KOPT-K1 (cell line): ENCODE measurements around the gene IFNG-AS1.

ENCODE experiments used
- H3K27ac ChIP-seq: fragments of 200-600 bp; sonication (generic); 2 replicates; pipeline ENCODE4 v1.5.1; 2016; ENCODE audit warnings: antibody characterized with exemption, mild to moderate bottlenecking, low read depth, low read length; ENCODE audit not compliant: poor library complexity, severe bottlenecking
- H3K36me3 ChIP-seq: fragments of 200-600 bp; sonication (generic); 2 replicates; pipeline ENCODE4 v1.5.1; 2017; ENCODE audit warnings: antibody characterized with exemption, mild to moderate bottlenecking, low read length, moderate library complexity; ENCODE audit not compliant: insufficient read depth
- H3K9me3 ChIP-seq: fragments of 200-600 bp; sonication (generic); 2 replicates; pipeline ENCODE4 v1.5.1; 2017; ENCODE audit warnings: antibody characterized with exemption, low read length, mild to moderate bottlenecking; ENCODE audit not compliant: insufficient read depth, poor library complexity, severe bottlenecking

Gene IFNG-AS1

GRCh38 chr12:67980391-67980790, 8.9 kb upstream of the IFNG-AS1 start:
- Histone ChIP-seq H3K36me3 (no peaks in the 10 kb centered on the region), H3K27ac (no peak overlapping the region), H3K9me3 (peaks cover 12% of the 10 kb centered on the region)

DNA sequence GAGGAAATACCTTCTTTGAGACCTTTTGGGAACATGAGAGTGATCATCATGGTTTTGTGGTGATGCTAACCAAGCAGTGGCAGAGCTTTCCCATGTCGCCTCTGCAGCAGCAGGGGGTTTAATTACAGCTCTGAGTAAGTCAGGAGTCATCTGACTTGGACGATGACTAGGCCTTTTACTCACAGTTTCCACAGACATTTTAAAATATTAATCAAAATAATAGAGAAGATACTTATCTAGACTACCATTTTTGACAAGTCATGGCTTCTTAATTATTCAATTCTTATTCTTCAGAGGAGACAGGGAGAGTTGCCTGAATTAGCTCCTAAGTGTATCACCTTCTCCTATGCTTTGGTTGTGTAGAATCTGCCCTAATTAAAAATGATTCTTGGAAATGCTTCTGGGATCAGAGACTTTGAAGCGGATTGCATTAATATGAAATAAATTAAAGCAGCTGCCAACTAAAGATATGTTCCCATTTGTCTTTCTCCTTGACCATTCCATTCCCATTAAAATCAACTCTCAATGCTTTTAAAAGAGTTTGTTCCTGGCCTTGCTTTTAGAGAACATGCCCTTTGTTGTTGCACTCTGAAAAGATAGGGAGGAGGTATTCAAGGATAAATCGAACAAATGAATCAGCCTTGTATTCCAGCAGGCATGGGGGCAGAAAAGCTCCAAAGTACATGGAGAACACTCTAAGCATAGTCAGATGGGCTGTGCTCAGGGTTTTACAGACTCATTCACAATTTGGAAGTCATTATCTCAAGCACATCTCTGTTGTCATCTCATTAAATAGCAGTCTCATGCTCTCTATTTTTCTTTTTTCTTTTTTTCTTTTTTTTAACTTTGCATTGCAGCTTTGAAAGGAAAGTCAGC, 7.7 kb upstream of the IFNG-AS1 start:
- no peaks in the 10 kb centered on the region for H3K36me3 ChIP-seq
- peaks cover 12% of the 10 kb centered on the region for H3K9me3 ChIP-seq
- H3K27ac ChIP-seq = no peak overlapping the region

- H3K27ac ChIP-seq = no peak overlapping the region
- no peaks in the 10 kb centered on the region for H3K36me3 ChIP-seq
- peaks cover 7% of the 10 kb centered on the region for H3K9me3 ChIP-seq
Measured at GRCh38 chr12:67982164-67982563, 7.1 kb upstream of the IFNG-AS1 start.

GRCh38 chr12:67986632-67987031, 2.6 kb upstream of the IFNG-AS1 start:
- no peaks in the 10 kb centered on the region for H3K36me3 ChIP-seq
- no peaks in the 10 kb centered on the region for H3K9me3 ChIP-seq
- no peak overlapping the region for H3K27ac ChIP-seq

GRCh38 chr12:67988601-67989021, 636 bp upstream of the IFNG-AS1 start:
- no peaks in the 10 kb centered on the region for H3K9me3 ChIP-seq
- H3K27ac ChIP-seq = no peak overlapping the region

GRCh38 chr12:67991158-67991557, 1.9 kb downstream of the IFNG-AS1 start:
- H3K36me3 ChIP-seq = no peaks in the 10 kb centered on the region
- H3K9me3 ChIP-seq = no peaks in the 10 kb centered on the region
- H3K27ac ChIP-seq = no peak overlapping the region

More at GRCh38 chr12:67988601-67989021, 636 bp upstream of the IFNG-AS1 start:
- H3K36me3 ChIP-seq = no peaks in the 10 kb centered on the region

DNA sequence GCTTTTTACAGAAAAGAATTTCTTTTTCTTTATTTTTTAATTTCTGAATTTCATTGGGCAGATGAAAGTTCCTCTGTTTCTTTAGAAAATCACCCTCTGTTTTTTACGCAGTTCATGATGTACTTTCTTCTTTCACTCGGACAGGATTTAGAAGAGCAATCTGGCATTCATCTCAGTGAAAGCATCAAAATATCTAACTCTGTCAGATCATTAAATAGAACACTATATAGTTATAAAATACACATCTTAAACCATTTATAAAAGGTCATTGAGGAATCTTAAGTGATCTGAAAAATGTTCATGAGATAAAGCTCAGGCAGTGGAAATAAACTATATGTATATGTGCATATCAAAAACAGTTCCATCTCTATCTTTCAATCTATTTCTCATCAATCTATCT, 3.9 kb downstream of the IFNG-AS1 start:
- Histone ChIP-seq H3K27ac (no peak overlapping the region), H3K36me3 (no peaks in the 10 kb centered on the region), H3K9me3 (no peaks in the 10 kb centered on the region)

- Histone ChIP-seq H3K9me3 (no peaks in the 10 kb centered on the region), H3K27ac (no peak overlapping the region), H3K36me3 (no peaks in the 10 kb centered on the region)
Measured at GRCh38 chr12:67994046-67994445, 4.8 kb downstream of the IFNG-AS1 start.

DNA sequence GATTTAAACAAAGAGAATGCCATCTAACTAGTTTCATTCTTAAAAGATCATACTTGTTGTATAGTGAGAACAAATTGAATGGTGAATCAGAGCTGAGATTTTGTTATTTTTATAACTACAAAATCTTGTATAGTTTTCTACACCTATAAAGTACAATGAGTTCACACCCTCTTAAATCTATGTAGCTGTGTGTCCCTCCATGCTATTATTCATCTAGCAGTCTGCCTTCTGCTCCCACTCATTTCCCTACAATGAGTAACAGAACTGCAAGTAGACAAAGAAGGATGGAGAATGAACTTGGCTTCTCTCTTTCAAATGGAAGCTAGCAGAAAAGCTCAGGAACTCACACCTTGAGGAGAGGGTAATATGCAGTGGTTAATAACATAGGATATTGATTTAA, 7.1 kb downstream of the IFNG-AS1 start:
- H3K36me3 ChIP-seq = no peaks in the 10 kb centered on the region
- H3K9me3 ChIP-seq = no peaks in the 10 kb centered on the region
- H3K27ac ChIP-seq = no peak overlapping the region

GRCh38 chr12:67998379-67998778, 9.1 kb downstream of the IFNG-AS1 start:
- Histone ChIP-seq H3K36me3 (no peaks in the 10 kb centered on the region), H3K9me3 (no peaks in the 10 kb centered on the region), H3K27ac (no peak overlapping the region)

GRCh38 chr12:67999244-67999643, 10.0 kb downstream of the IFNG-AS1 start:
- Histone ChIP-seq H3K27ac (no peak overlapping the region), H3K36me3 (no peaks in the 10 kb centered on the region), H3K9me3 (no peaks in the 10 kb centered on the region)

DNA sequence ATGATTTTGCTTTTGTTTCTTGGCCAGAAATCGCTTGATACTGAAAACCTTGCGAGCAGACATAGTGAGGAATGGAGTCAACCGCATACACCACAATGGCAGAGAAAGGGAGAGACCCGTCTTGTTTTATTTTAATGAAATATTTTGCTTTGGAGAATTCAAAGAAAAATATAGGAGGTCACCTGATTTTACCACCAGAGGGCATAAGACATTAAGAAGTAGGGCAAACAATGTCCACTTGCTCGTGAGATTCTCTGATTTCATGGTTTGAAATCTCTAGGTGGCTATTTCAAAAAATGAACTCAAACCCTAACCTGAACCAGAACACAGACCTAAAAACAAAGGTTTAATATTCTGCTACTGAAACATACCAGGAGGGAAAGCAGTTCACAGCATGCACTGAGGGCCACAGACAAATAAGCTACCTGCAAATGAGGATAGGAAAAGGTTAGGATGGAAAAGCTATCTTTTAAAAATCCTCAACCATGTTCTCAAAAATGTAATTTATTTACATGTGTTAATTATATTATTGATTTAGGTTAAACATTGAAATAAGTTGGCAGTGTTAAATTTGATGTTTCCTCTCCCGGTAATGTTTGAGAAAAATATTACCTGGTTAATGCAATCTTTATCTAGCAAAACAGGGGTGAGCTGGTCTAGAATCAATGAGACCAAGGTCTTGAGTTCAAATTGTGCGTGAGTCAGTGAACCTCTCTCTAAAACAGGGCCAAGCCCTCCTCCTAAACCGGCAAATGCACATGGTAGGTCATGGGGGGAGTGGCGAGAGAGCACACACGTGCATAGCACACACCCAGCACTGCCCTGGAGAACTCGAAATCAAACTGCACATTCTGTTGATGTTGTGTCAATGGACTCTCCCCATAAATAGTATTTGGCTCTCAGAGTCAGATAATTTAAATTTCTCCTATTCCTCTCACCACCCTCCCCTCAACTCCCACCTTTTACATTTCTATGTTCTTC, 12.5 kb downstream of the IFNG-AS1 start:
- H3K9me3 ChIP-seq = no peaks in the 10 kb centered on the region
- H3K36me3 ChIP-seq = no peaks in the 10 kb centered on the region
- H3K27ac ChIP-seq = no peak overlapping the region

DNA sequence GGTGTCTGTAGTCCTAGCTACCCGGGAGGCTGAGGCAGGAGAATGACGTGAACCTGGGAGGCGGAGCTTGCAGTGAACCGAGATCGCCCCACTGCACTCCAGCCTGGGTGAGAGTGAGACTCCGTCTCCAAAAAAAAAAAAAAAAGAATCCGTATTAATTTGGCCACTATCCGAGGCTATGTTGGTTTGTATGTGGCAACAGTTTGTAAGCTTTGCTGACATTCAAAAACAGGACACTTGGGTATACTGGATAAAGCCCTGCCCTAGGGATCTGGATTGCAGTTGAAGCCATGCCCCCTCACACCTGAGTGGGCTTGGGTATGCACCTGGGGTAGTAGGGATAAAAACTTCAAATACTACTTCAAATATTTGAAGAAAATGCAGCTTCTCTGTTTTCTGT, 14.5 kb downstream of the IFNG-AS1 start:
- no peaks in the 10 kb centered on the region for H3K36me3 ChIP-seq
- no peaks in the 10 kb centered on the region for H3K9me3 ChIP-seq

GRCh38 chr12:68007033-68007432, 17.8 kb downstream of the IFNG-AS1 start:
- H3K9me3 ChIP-seq = no peaks in the 10 kb centered on the region
- H3K36me3 ChIP-seq = no peaks in the 10 kb centered on the region
- H3K27ac ChIP-seq = no peak overlapping the region

More for the DNA sequence above, 14.5 kb downstream of the IFNG-AS1 start:
- H3K27ac ChIP-seq = no peak overlapping the region

GRCh38 chr12:68007466-68007865, 18.2 kb downstream of the IFNG-AS1 start:
- no peaks in the 10 kb centered on the region for H3K36me3 ChIP-seq
- H3K9me3 ChIP-seq = no peaks in the 10 kb centered on the region
- no peak overlapping the region for H3K27ac ChIP-seq
